Neutrophil (primary cell): ENCODE data around the gene SLC44A1.

Experiments used
- H3K27ac ChIP-seq: fragments of 200-600 bp; sonication (generic); 2 replicates; pipeline ENCODE4 v1.5.1; 2016; ENCODE audit warnings: mild to moderate bottlenecking, moderate library complexity
- H3K27me3 ChIP-seq: fragments of 200-600 bp; sonication (generic); 2 replicates; pipeline ENCODE4 v1.6.0; 2016; ENCODE audit warnings: mild to moderate bottlenecking
- H3K36me3 ChIP-seq: fragments of 200-600 bp; sonication (generic); 2 replicates; pipeline ENCODE4 v1.5.1; 2017
- H3K4me1 ChIP-seq, 2 experiments: fragments of 200-600 bp in 1 of 2; sonication (generic) in 1 of 2; 1 replicate in 1 of 2; 2 replicates in 1 of 2; pipeline versions ENCODE4 v1.5.1 to v1.6.1; 2013 to 2016; ENCODE audit warnings: low read depth in 1 of 2, low read length in 1 of 2, mild to moderate bottlenecking in 1 of 2, moderate library complexity in 1 of 2; ENCODE audit not compliant: control insufficient read depth in 1 of 2, insufficient read depth in 1 of 2
- H3K4me3 ChIP-seq, 2 experiments: fragments of 200-600 bp in 1 of 2; sonication (generic) in 1 of 2; 1 replicate in 1 of 2; 2 replicates in 1 of 2; pipeline ENCODE4 v1.5.1; 2013 to 2016; ENCODE audit warnings: low read depth in 1 of 2, low read length in 1 of 2, mild to moderate bottlenecking in 1 of 2, moderate library complexity in 1 of 2
- H3K9me3 ChIP-seq: fragments of 200-600 bp; sonication (generic); 2 replicates; pipeline ENCODE4 v1.5.1; 2016
- TF ChIP-seq, protein P1 (sequence below): fragments of 200-600 bp; sonication (generic); IDR thresholded peaks from 2 replicates; pipeline ENCODE4 v1.5.1; 2016; ENCODE audit warnings: antibody characterized with exemption

Gene SLC44A1

GRCh38 chr9:105293408-105293807, 49.0 kb downstream of the SLC44A1 start:
- Histone ChIP-seq H3K36me3 (no peaks in the 10 kb centered on the region), H3K27ac (no peak overlapping the region), H3K4me1 (peaks cover 24 to 33% of the 10 kb centered on the region in 2 experiments), H3K9me3 (no peaks in the 10 kb centered on the region), H3K27me3 (no peaks in the 10 kb centered on the region), H3K4me3 (no peak overlapping the region)
- TF ChIP-seq, protein P1, sequence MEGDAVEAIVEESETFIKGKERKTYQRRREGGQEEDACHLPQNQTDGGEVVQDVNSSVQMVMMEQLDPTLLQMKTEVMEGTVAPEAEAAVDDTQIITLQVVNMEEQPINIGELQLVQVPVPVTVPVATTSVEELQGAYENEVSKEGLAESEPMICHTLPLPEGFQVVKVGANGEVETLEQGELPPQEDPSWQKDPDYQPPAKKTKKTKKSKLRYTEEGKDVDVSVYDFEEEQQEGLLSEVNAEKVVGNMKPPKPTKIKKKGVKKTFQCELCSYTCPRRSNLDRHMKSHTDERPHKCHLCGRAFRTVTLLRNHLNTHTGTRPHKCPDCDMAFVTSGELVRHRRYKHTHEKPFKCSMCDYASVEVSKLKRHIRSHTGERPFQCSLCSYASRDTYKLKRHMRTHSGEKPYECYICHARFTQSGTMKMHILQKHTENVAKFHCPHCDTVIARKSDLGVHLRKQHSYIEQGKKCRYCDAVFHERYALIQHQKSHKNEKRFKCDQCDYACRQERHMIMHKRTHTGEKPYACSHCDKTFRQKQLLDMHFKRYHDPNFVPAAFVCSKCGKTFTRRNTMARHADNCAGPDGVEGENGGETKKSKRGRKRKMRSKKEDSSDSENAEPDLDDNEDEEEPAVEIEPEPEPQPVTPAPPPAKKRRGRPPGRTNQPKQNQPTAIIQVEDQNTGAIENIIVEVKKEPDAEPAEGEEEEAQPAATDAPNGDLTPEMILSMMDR = no peak

GRCh38 chr9:105295201-105295550, 50.7 kb downstream of the SLC44A1 start:
- peaks cover 13% of the 10 kb centered on the region for H3K36me3 ChIP-seq
- H3K27ac ChIP-seq = no peak overlapping the region
- H3K9me3 ChIP-seq = no peaks in the 10 kb centered on the region
- H3K27me3 ChIP-seq = no peaks in the 10 kb centered on the region
- H3K4me3 ChIP-seq = no peak overlapping the region
- H3K4me1 ChIP-seq = peaks cover 23 to 28% of the 10 kb centered on the region in 2 experiments
- TF ChIP-seq, protein P1 = no peak

DNA sequence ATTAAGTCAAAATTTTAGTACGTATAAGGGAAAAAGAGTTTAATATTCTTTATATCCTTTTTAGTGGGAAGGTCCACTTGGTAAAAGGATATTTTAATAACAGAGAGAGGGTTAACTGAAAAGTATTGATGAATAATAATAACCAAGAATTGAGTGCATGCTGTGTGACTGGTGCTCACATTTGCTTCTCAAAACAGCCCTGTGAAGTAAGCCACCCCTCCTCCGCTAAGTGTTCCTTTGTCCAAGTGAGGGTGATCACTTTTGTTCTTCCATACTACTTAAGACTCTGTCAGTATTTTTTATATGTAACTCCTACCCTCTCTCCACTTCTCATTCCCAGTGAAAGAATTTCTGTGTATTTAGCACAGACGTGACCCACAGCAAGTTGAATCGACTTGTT, 51.5 kb downstream of the SLC44A1 start:
- Histone ChIP-seq H3K4me3 (no peak overlapping the region), H3K36me3 (peaks cover 20% of the 10 kb centered on the region), H3K27me3 (no peaks in the 10 kb centered on the region), H3K4me1 (peaks cover 15 to 21% of the 10 kb centered on the region in 2 experiments), H3K9me3 (no peaks in the 10 kb centered on the region), H3K27ac (no peak overlapping the region)
- TF ChIP-seq, protein P1 = no peak

- peaks cover 23% of the 10 kb centered on the region for H3K36me3 ChIP-seq
- H3K27me3 ChIP-seq = no peaks in the 10 kb centered on the region
- H3K4me3 ChIP-seq = no peak overlapping the region
- no peak overlapping the region for H3K27ac ChIP-seq
- TF ChIP-seq, protein P1 = no peak
- H3K4me1 ChIP-seq = peaks cover 10 to 16% of the 10 kb centered on the region in 2 experiments
- no peaks in the 10 kb centered on the region for H3K9me3 ChIP-seq
Measured at GRCh38 chr9:105296445-105296844, 52.0 kb downstream of the SLC44A1 start.

GRCh38 chr9:105296877-105297287, 52.4 kb downstream of the SLC44A1 start:
- Histone ChIP-seq H3K9me3 (no peaks in the 10 kb centered on the region), H3K4me1 (peaks cover 6 to 12% of the 10 kb centered on the region in 2 experiments), H3K27ac (no peak overlapping the region), H3K27me3 (no peaks in the 10 kb centered on the region), H3K36me3 (peaks cover 23% of the 10 kb centered on the region), H3K4me3 (no peak overlapping the region)
- TF ChIP-seq, protein P1 = no peak
